GM06990 (cell line): ENCODE measurements around the gene FBN1.

ENCODE experiments used
- DNase-seq: peaks from one replicate; pipeline ENCODE4 v3.0.0-alpha.2; 2011; ENCODE audit not compliant: insufficient read length; ENCODE audit errors: extremely low read depth
- H3K27me3 ChIP-seq: replicated peaks from 2 replicates; pipeline ENCODE4 v1.6.0; 2011; ENCODE audit warnings: low read length; ENCODE audit not compliant: control insufficient read depth, insufficient read depth
- H3K36me3 ChIP-seq: 2 replicates; pipeline ENCODE4 v1.5.1; 2011; ENCODE audit warnings: low read length; ENCODE audit not compliant: control insufficient read depth, insufficient read depth
- H3K4me3 ChIP-seq: replicated peaks from 2 replicates; pipeline ENCODE4 v1.5.1; 2011; ENCODE audit warnings: low read depth, mild to moderate bottlenecking, control low read depth, low read length
- CTCF ChIP-seq: IDR thresholded peaks from 2 replicates; pipeline ENCODE4 v1.5.1; 2011; ENCODE audit warnings: low read length, control low read depth, mild to moderate bottlenecking, inconsistent platforms; ENCODE audit not compliant: insufficient read depth, poor library complexity, severe bottlenecking

The FBN1 gene

DNA sequence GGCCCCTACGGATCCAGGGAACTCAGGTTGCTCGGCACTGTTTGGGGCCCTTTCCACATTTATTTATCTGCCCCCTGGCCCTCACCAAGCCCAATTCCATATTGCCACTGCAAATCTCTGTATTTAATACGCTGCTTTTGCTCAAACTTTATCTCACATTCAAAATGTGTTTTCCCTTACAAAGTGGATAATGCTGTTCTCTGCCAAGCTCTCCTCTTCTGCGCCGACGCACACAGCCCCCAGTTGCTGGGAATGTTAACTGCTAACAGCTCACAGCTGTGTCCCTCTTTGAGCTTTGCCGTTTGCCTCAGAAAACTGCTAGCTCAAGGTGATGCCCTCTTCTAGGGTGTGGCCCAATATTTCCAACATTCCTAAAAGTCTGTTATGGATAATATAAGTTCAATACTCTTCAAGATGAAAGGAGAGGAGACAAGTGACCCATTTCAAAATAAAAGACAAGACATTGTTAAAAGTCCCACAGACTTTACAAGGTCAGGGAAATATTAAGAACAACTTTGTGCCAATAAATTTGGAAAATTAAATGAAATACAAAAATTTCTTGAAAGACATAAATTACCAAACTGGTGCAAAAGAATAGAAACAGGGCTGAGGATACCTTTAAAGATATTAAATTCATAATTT lies 12.6 kb upstream of the FBN1 start:
- no peak for TF ChIP-seq CTCF
- H3K27me3 ChIP-seq = no peaks in the 10 kb centered on the region
- no peak for DNase-seq
- no peak overlapping the region for H3K4me3 ChIP-seq
- H3K36me3 ChIP-seq = no peaks in the 10 kb centered on the region

DNA sequence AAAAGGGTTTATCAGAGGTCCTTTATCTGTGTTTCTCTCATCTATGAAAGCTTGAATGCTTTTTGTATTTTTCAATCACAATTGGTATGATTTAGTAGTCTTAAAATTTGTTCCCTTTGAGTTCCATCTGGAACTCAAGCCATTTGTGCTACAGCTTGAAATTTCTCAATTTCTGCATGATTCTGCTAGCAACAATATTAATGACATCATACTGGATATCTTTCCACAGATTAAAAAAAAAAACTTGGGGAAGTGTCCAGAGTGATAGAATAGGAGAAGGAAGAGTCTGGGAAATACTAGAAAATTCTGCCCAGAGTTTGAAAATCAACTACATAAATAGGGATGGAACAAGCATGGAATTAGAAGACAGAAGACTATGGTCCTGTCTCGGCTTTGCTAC lies 9.3 kb upstream of the FBN1 start:
- Histone ChIP-seq H3K36me3 (no peaks in the 10 kb centered on the region), H3K27me3 (no peaks in the 10 kb centered on the region), H3K4me3 (no peak overlapping the region)
- no peak for DNase-seq
- no peak for TF ChIP-seq CTCF

DNA sequence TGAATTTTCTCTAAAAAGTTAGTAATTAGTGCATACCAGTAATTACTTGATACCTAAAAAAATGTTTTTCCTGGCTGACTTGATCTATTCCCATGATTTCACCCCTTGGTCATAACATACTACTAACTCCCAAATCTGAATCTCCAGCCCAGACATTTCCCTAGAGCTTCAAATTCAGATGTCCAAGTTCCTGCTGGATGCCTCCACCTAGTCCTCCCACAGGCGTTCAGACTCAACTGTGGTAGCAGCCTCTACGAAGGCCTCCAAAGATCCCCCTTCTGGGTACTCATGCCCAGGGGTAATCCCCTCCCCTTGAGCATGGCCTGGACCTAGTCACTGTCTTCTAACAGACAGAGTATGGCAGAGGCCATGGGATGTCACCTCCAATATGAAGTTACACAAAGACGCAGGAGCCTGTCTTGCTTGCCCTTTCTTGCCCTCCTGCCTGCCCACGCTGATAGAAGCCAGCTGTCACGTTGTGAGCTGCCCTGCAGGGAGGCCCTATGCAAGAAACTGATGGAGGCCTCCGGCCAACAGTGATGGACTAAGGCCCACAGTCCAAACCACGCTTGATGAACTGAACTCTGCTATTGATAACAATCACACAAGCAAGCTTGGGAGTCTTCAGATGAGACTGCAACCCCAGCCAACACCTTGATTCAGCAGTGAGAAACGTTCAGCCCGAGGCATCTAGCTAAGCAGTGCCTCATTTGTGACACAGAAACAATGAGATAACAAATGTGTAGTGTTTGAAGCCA lies 8.6 kb upstream of the FBN1 start:
- TF ChIP-seq CTCF = no peak
- Histone ChIP-seq H3K27me3 (no peaks in the 10 kb centered on the region), H3K4me3 (no peak overlapping the region), H3K36me3 (no peaks in the 10 kb centered on the region)
- DNase-seq = no peak

DNA sequence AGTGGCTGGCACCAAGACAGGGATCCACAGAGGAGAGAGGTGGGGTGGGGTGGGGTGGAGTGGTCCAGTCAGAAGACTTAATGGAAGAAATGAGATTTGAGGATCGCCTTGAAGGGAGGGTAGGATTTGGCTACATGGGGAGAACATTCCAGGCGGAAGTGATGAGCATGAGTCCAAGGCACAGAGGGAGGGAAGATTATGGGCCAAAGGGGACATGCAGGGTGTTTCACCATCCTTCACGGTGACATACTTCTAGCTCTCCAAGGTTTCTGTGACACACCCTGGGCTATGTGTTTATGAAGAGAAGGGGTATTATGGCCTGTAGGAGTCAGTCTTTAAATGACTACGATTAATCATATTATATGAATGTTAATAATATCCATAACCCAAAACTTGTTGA lies 7.7 kb upstream of the FBN1 start:
- Histone ChIP-seq H3K27me3 (no peaks in the 10 kb centered on the region), H3K36me3 (no peaks in the 10 kb centered on the region), H3K4me3 (no peak overlapping the region)
- no peak for DNase-seq
- TF ChIP-seq CTCF = no peak

DNA sequence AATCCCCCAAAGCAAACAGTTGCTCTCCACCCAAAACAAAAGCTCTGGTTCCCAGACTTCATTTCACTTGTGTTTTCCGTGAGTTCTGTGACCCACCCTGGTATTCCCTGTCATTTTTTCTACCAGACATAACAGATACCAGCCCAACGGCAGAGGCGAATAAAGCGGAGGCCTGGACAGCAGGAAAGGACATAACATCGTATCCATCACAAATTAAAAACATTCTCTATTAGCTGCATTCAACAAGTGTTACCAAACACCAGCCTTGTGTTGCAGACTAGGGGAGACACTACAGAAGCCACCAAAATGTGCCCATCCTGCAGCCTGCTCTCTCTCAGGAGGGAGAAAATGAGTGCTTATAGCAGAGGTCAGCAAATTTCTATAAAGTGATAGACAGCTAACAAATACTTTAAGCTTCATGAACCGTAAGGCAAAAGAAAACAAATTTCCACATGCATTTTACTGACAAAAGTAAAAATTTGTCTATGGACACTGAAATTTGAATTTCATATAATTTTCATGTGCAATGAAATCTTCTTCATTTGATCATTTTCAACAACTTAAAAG lies 7.1 kb upstream of the FBN1 start:
- Histone ChIP-seq H3K4me3 (no peak overlapping the region), H3K36me3 (no peaks in the 10 kb centered on the region), H3K27me3 (no peaks in the 10 kb centered on the region)
- no peak for TF ChIP-seq CTCF
- DNase-seq = no peak

GRCh38 chr15:48650931-48651330 lies 5.4 kb upstream of the FBN1 start:
- Histone ChIP-seq H3K4me3 (no peak overlapping the region), H3K36me3 (no peaks in the 10 kb centered on the region), H3K27me3 (no peaks in the 10 kb centered on the region)
- DNase-seq = no peak
- TF ChIP-seq CTCF = no peak
